Renal cortex interstitium (tissue), 11 donors: ENCODE results near the gene DOK7. TPM values are rescaled to one million over a fixed set of nuclear protein-coding genes. Genes with fewer than 3 reads are reported as not detected.
A peak's percentile ranks its signal among the peaks of the same experiment; 100 is the strongest.
"Not testable (repeated sequence)": the region's sequence is repeated elsewhere in the genome, so short reads cannot be mapped to it uniquely, and the experiment has no call there.

Experiments
- DNase-seq, 11 donors: peaks; one replicate each; pipeline ENCODE4 v3.0.0-alpha.2; 2013; ENCODE audit warnings: low read depth in 9 of 11, low spot score in 4 of 11; ENCODE audit errors: extremely low read depth in 1 of 11
- polyA plus RNA-seq, 3 donors: library from polyadenylated mRNA; unstranded; fragments of 120-200 nt; gene quantifications; one replicate each; pipeline ENCODE4 v1.2.1, GENCODE V29; 2013; ENCODE audit not compliant: insufficient read length in 3 of 3

Gene DOK7
- polyA plus RNA-seq, 3 donors: 2.2 to 3.7 (median 3.1) TPM

GRCh38 chr4:3450643-3451042, 12.5 kb upstream of the DOK7 start:
- DNase-seq: no peak

GRCh38 chr4:3451956-3452355, 11.2 kb upstream of the DOK7 start:
- no peak for DNase-seq

GRCh38 chr4:3452376-3452775, 10.7 kb upstream of the DOK7 start:
- DNase-seq: no peak

GRCh38 chr4:3455596-3455995, 7.5 kb upstream of the DOK7 start:
- not testable (repeated sequence) for DNase-seq

- DNase-seq: no peak
Observed at GRCh38 chr4:3458371-3458770, 4.7 kb upstream of the DOK7 start.

GRCh38 chr4:3459156-3459555, 4.0 kb upstream of the DOK7 start:
- not testable (repeated sequence) for DNase-seq

- no peak for DNase-seq
Observed at GRCh38 chr4:3460926-3461325, 2.2 kb upstream of the DOK7 start.

GRCh38 chr4:3461515-3462291, 1.4 kb upstream of the DOK7 start:
- DNase-seq: peak in 2 of 11 donors; percentile 34 to 44

- DNase-seq: no peak
Observed at GRCh38 chr4:3462321-3462789, 751 bp upstream of the DOK7 start.

- DNase-seq: no peak
Observed at GRCh38 chr4:3463556-3464348, 646 bp downstream of the DOK7 start.

GRCh38 chr4:3464349-3464905, 1.3 kb downstream of the DOK7 start:
- DNase-seq: no peak

- no peak for DNase-seq
Observed at GRCh38 chr4:3464911-3465697, 2.0 kb downstream of the DOK7 start.

GRCh38 chr4:3465698-3466671, 2.9 kb downstream of the DOK7 start:
- DNase-seq: no peak

- DNase-seq: no peak
Observed at GRCh38 chr4:3466691-3467600, 3.8 kb downstream of the DOK7 start.

GRCh38 chr4:3467601-3468031, 4.5 kb downstream of the DOK7 start:
- no peak for DNase-seq

GRCh38 chr4:3468154-3468553, 5.0 kb downstream of the DOK7 start:
- DNase-seq: no peak

GRCh38 chr4:3468804-3469203, 5.7 kb downstream of the DOK7 start:
- no peak for DNase-seq
